ENCODE data around the gene GARIN5A. TPM values are rescaled to one million over a fixed set of nuclear protein-coding genes. Genes with fewer than 3 reads are reported as not detected.
A peak's percentile ranks its signal among the peaks of the same experiment; 100 is the strongest.

Gene GARIN5A
- total and polyA plus RNA-seq, 5 donors: 0.86 to 3.0 (median 1.9) TPM

DNA sequence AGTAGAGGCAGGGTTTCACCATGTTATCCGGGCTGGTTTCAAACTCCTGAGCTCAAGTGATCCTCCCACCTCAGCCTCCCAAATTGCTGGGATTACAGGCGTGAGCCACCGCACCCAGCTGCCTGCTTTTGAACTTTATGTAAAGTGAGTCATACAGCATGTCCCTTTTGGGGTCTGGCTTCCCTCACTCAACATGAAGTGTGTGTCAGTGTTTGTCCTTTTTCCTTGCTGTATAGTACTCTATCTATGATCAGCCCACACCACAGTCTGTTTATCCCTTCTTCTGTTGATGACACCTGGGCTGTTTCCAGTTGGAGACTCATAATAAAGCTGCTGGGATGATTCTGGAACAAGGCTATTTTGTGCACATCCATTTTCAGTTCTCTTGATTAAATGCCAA is 55.8 kb downstream of the GARIN5A start:
- Histone ChIP-seq H3K4me3 (ENCODE audit: low read length) (no peak overlapping the region), H3K27ac (ENCODE audit: low read length) (no peak overlapping the region), H3K4me1 (ENCODE audit: control insufficient read depth, insufficient read depth, low read length) (no peaks in the 10 kb centered on the region), H3K27me3 (ENCODE audit: control insufficient read depth, insufficient read depth) (no peaks in the 10 kb centered on the region), H3K9me3 (ENCODE audit: control insufficient read depth, low read length) (no peaks in the 10 kb centered on the region)
- DNase-seq (no peak), ATAC-seq (no peak)
- WGBS: 72% methylated on average over 3 of the region's 3 CpGs
- intact Hi-C loops (cut with DNase I): no loop called here

DNA sequence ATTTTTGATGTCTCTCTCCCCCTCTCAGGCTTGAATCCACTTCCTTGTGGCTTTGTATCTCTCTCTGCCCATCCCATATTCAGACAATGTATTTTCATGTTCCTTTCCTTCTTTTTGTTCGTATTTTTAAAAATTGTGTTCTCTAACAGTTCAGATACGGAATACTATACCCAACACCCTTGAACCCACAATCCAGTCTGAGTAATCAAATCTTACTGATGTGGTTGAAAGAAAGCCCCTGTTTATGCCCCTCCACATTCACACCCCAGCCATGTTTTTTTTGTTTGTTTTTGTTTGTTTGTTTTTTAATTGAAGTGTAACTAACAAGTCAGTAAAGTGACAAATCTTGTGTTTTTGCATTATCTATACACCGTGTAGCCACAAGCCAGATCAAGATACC is 56.5 kb downstream of the GARIN5A start:
- H3K4me1 ChIP-seq (ENCODE audit: control insufficient read depth, insufficient read depth, low read length): no peaks in the 10 kb centered on the region
- no peak for DNase-seq
- no peak for ATAC-seq

DNA sequence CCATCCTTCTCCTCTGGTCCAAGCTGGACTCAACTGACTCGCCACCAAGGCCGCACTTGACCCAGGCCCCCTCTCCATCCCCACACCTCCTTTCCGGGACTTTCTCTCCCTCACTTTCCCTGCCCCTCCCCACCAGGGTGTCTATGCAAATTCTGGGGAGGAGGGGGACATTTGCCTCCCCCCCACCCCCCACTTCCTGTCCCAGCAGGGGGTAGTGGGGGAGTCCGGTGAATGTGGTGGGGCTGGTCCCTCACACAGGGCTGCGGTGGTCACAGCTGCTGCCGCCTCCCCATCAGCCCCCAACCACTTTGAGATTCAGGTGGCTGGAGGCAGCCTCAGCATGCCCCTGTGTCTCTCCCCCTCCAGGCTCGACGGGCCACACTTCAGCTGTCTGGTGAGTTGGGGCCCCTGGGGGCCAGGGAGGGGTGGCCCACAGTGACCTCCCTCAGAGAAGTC is 57.0 kb downstream of the GARIN5A start:
- Histone ChIP-seq H3K27me3 (ENCODE audit: control insufficient read depth, insufficient read depth) (no peaks in the 10 kb centered on the region), H3K9me3 (ENCODE audit: control insufficient read depth, low read length) (no peaks in the 10 kb centered on the region), H3K27ac (ENCODE audit: low read length) (no peak overlapping the region), H3K4me3 (ENCODE audit: low read length) (no peak overlapping the region), H3K4me1 (ENCODE audit: control insufficient read depth, insufficient read depth, low read length) (no peaks in the 10 kb centered on the region)
- WGBS: 11% methylated on average over 8 of the region's 8 CpGs
- intact Hi-C loops (cut with DNase I): no loop called here
- DNase-seq: no peak
- ATAC-seq: no peak

More for the DNA sequence above, 56.5 kb downstream of the GARIN5A start:
- H3K27ac ChIP-seq (ENCODE audit: low read length): no peak overlapping the region
- intact Hi-C loops (cut with DNase I): no loop called here
- no peaks in the 10 kb centered on the region for H3K27me3 ChIP-seq (ENCODE audit: control insufficient read depth, insufficient read depth)
- 28% methylated on average over 3 of the region's 3 CpGs for WGBS
- H3K4me3 ChIP-seq (ENCODE audit: low read length): no peak overlapping the region
- no peaks in the 10 kb centered on the region for H3K9me3 ChIP-seq (ENCODE audit: control insufficient read depth, low read length)

DNA sequence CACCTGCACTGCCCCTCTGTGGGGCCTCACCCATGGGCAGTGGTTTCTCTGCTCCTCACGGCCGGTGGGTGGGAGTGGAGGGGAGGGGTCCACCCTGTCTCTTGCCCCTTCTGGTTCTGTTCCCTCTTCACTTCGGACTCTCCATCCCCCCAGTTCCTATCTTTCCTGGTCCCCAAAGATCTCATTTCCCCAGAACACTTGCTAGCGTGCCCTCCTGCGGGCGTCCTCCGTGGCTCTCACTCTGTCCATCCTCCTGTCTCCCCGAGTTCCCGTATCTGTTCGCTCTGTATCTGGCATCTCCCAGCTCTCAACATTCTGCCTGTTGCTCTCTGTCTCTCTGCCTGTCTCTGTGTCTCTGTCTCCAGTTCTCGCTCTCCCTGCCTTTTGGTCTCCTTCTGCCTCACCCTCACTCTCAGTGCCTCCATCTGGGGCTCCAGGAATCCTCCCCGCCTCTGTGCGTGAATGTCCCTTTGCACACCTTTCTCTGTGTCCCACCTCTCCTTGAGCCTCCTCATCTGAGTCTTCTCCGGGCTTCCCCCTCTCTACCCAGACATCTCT is 57.5 kb downstream of the GARIN5A start:
- H3K27ac ChIP-seq (ENCODE audit: low read length): no peak overlapping the region
- ATAC-seq (no peak), DNase-seq (no peak)
- WGBS: 6% methylated on average over 14 of the region's 14 CpGs
- no peaks in the 10 kb centered on the region for H3K4me1 ChIP-seq (ENCODE audit: control insufficient read depth, insufficient read depth, low read length)
- H3K27me3 ChIP-seq (ENCODE audit: control insufficient read depth, insufficient read depth): no peaks in the 10 kb centered on the region
- H3K4me3 ChIP-seq (ENCODE audit: low read length): no peak overlapping the region
- intact Hi-C loops (cut with DNase I): no loop called here
- no peaks in the 10 kb centered on the region for H3K9me3 ChIP-seq (ENCODE audit: control insufficient read depth, low read length)

DNA sequence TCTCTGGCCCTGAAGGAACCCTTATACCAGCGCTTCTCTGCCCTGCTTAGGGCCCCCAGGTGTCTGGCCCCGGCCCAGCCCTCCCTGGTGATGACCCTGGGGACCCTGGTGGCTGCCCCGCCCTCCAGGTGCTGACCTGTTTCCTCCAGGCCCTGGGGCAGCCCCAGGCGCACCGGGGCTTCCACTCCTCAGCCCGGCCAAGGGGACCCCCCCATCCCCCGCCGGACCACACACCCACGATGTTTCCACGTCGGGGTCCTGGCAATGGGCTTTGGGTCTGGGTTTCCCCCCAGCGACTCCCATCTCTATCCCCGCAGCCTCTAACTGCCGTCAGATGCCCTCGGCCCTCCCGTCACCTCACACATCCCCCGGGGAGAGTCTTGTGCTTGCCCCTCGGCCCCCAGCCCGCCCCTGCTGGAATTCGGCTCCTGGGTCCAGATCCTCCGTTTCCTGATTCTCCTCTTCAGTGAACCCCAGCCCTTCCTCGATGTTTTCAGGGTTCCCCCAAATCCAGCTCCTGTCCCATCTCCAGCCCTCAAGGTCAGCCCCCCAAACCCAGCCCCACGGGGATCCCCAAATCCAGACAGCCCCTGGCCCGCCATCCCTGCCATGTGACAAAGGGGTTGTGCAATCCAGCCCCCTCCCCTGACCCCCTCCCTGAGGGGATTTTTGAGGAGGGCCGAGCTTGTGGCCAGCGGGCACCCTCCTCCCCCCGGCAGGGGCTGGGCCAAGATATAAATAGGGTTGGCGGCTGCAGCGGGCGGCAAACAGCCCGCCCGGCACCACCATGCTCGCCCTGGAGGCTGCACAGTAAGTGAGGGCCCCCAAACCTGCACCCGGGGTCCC is 58.2 kb downstream of the GARIN5A start, which contains the start of gene SPIB:
Gene SPIB (plus strand): TSS at position 763 of the 846 bp plus-strand sequence. CDS start 25 bp downstream, at position 788.
- H3K4me1 ChIP-seq (ENCODE audit: control insufficient read depth, insufficient read depth, low read length): no peaks in the 10 kb centered on the region
- H3K4me3 ChIP-seq (ENCODE audit: low read length): no peak within 1 kb of the TSS
- 21% methylated on average over 34 of the region's 34 CpGs for WGBS
- no peaks in the 10 kb centered on the region for H3K27me3 ChIP-seq (ENCODE audit: control insufficient read depth, insufficient read depth)
- H3K27ac ChIP-seq (ENCODE audit: low read length): no peak within 1 kb of the TSS
- H3K9me3 ChIP-seq (ENCODE audit: control insufficient read depth, low read length): no peaks in the 10 kb centered on the region
- intact Hi-C loops (cut with DNase I): no loop called here
- DNase-seq: peak in 1 of 3 donors; percentile 48
- ATAC-seq: no peak

GRCh38 chr19:50417111-50418081 is 59.3 kb downstream of the GARIN5A start:
- intact Hi-C loops (cut with DNase I): no loop called here
- no peak for ATAC-seq
- no peaks in the 10 kb centered on the region for H3K27me3 ChIP-seq (ENCODE audit: control insufficient read depth, insufficient read depth)

More at GRCh38 chr19:50417111-50418081, 59.3 kb downstream of the GARIN5A start:
- peak in 1 of 3 donors; percentile 39 for DNase-seq
- H3K4me3 ChIP-seq (ENCODE audit: low read length): no peak overlapping the region
- H3K4me1 ChIP-seq (ENCODE audit: control insufficient read depth, insufficient read depth, low read length): no peaks in the 10 kb centered on the region
- no peak overlapping the region for H3K27ac ChIP-seq (ENCODE audit: low read length)
- H3K9me3 ChIP-seq (ENCODE audit: control insufficient read depth, low read length): no peaks in the 10 kb centered on the region
- WGBS: 69% methylated on average over 42 of the region's 42 CpGs

Other genes with a start within 250 kb of the GARIN5A start
- gene KCNC3, start 147.5 kb downstream of the GARIN5A start, total RNA-seq: 1 to 10 TPM; 3.0 to 6.1 (median 4.9) TPM
- gene KCNC3, start 147.5 kb downstream of the GARIN5A start, polyA plus RNA-seq: 3.3 TPM
- gene NAPSA, start 111.2 kb downstream of the GARIN5A start, total RNA-seq: under 1 TPM in 3 of 4 donors, not detected in 1; 0.43 to 0.84 (median 0.56) TPM
- 0.72 TPM for gene NAPSA, start 111.2 kb downstream of the GARIN5A start, polyA plus RNA-seq
- gene NR1H2, start 100.4 kb downstream of the GARIN5A start, total RNA-seq: 10 to 100 TPM; 68.3 to 74.5 (median 70.2) TPM
- 80.9 TPM for gene NR1H2, start 100.4 kb downstream of the GARIN5A start, polyA plus RNA-seq
- gene POLD1, start 92.5 kb downstream of the GARIN5A start, total RNA-seq: 10 to 100 TPM in 3 of 4 donors, 1 to 10 TPM in 1; 9.0 to 12.5 (median 11.6) TPM
- 8.7 TPM for gene POLD1, start 92.5 kb downstream of the GARIN5A start, polyA plus RNA-seq
- gene SPIB, start 57.9 kb downstream of the GARIN5A start, total RNA-seq: under 1 TPM in 2 of 4 donors, not detected in 2; 0.14 to 0.29 TPM
- 0.02 TPM for gene SPIB, start 57.9 kb downstream of the GARIN5A start, polyA plus RNA-seq
- gene MYBPC2, start 44.0 kb downstream of the GARIN5A start, total RNA-seq: not detected
- not detected for gene MYBPC2, start 44.0 kb downstream of the GARIN5A start, polyA plus RNA-seq
- 100 to 1,000 TPM in 3 of 4 donors, 10 to 100 TPM in 1; 98.5 to 118 (median 104) TPM for gene EMC10, start 341 bp downstream of the GARIN5A start, total RNA-seq
- gene EMC10, start 341 bp downstream of the GARIN5A start, polyA plus RNA-seq: 134 TPM
- 10 to 100 TPM; 24.2 to 40.5 (median 39.5) TPM for gene JOSD2, start 34.3 kb upstream of the GARIN5A start, total RNA-seq
- gene JOSD2, start 34.3 kb upstream of the GARIN5A start, polyA plus RNA-seq: 55.2 TPM
- gene ASPDH, start 37.1 kb upstream of the GARIN5A start, total RNA-seq: not detected
- gene ASPDH, start 37.1 kb upstream of the GARIN5A start, polyA plus RNA-seq: not detected
- gene LRRC4B, start 91.6 kb upstream of the GARIN5A start, total RNA-seq: 1 to 10 TPM; 1.2 to 3.2 (median 2.0) TPM
- gene LRRC4B, start 91.6 kb upstream of the GARIN5A start, polyA plus RNA-seq: 1.6 TPM
- gene SYT3, start 163.0 kb upstream of the GARIN5A start, total RNA-seq: 1 to 10 TPM in 1 of 4 donors, under 1 TPM in 3; 0.43 to 1.0 (median 0.67) TPM
- gene SYT3, start 163.0 kb upstream of the GARIN5A start, polyA plus RNA-seq: 0.25 TPM
- 1 to 10 TPM in 2 of 4 donors, not detected in 2; 1.5 TPM for gene C19orf81, start 172.6 kb upstream of the GARIN5A start, total RNA-seq
- gene C19orf81, start 172.6 kb upstream of the GARIN5A start, polyA plus RNA-seq: 0.52 TPM
- 1 to 10 TPM in 1 of 4 donors, under 1 TPM in 3; 0.09 to 1.2 (median 0.44) TPM for gene SHANK1, start 243.0 kb upstream of the GARIN5A start, total RNA-seq
- gene SHANK1, start 243.0 kb upstream of the GARIN5A start, polyA plus RNA-seq: 1.9 TPM
- 10 to 100 TPM in 2 of 4 donors, 1 to 10 TPM in 2; 8.2 to 10.2 (median 10.0) TPM for gene CLEC11A, start 246.5 kb upstream of the GARIN5A start, total RNA-seq
- gene CLEC11A, start 246.5 kb upstream of the GARIN5A start, polyA plus RNA-seq: 5.5 TPM